IMR-90 (cell line): ENCODE measurements around the gene CD274. TPM values are rescaled to one million over a fixed set of nuclear protein-coding genes. Genes with fewer than 3 reads are reported as not detected.

ENCODE experiments used
- ATAC-seq: fragments of 200-7000 bp; cut with Tn5 transposase; 2 replicates; pipeline ENCODE4 v1.9.1; 2020; ENCODE audit warnings: low read depth, mild to moderate bottlenecking, moderate library complexity
- BruUV-seq: library from RNA; stranded (reverse); fragments of 400-500 nt; replicated peaks from 2 replicates; lab custom pipeline; 2021; lab: Mats Ljungman, UMichigan
- CTCF ChIA-PET: fragments of 300-600 bp; formaldehyde crosslinking; extraction: SDS; loops from one replicate; lab custom pipeline; 2021; ENCODE audit warnings: antibody characterized with exemption; lab: Yijun Ruan, JAX
- POLR2A ChIA-PET: fragments of 300-600 bp; sonication (Branson Sonifier 250); formaldehyde crosslinking; loops from one replicate; lab custom pipeline; 2022; ENCODE audit warnings: antibody characterized with exemption; ENCODE audit not compliant: unreplicated experiment; lab: Charles Lee
- DNase-seq: peaks from one replicate; pipeline ENCODE4 v3.0.0; 2013
- H2AFZ ChIP-seq: replicated peaks from 2 replicates; pipeline ENCODE3; 2013; ENCODE audit warnings: low read length, mild to moderate bottlenecking; ENCODE audit not compliant: poor library complexity
- H2AK5ac ChIP-seq: 2 replicates; pipeline ENCODE4 v1.6.1; 2013; ENCODE audit warnings: low read depth, low read length, inconsistent platforms
- H2AK9ac ChIP-seq: replicated peaks from 2 replicates; pipeline ENCODE3; 2013; ENCODE audit warnings: mild to moderate bottlenecking, low read depth, low read length, moderate library complexity; ENCODE audit not compliant: poor library complexity
- H2BK120ac ChIP-seq: 2 replicates; pipeline ENCODE4 v1.6.1; 2013; ENCODE audit warnings: low read depth, low read length, inconsistent platforms
- H2BK15ac ChIP-seq: 3 replicates; pipeline ENCODE4 v1.6.1; 2013; ENCODE audit warnings: low read depth, low read length, inconsistent platforms
- H2BK20ac ChIP-seq: 2 replicates; pipeline ENCODE4 v1.6.1; 2013; ENCODE audit warnings: low read depth, mild to moderate bottlenecking, inconsistent platforms, low read length, moderate library complexity
- H2BK5ac ChIP-seq: 2 replicates; pipeline ENCODE4 v1.6.1; 2013; ENCODE audit warnings: mild to moderate bottlenecking, low read depth, low read length, inconsistent platforms; ENCODE audit not compliant: poor library complexity, severe bottlenecking
- H3K14ac ChIP-seq: replicated peaks from 2 replicates; pipeline ENCODE4 v1.6.1; 2013; ENCODE audit warnings: low read depth, low read length, inconsistent platforms
- H3K18ac ChIP-seq: 2 replicates; pipeline ENCODE4 v1.6.1; 2013; ENCODE audit warnings: low read depth, low read length, control low read depth
- H3K23ac ChIP-seq: 2 replicates; pipeline ENCODE4 v1.6.1; 2013; ENCODE audit warnings: low read depth, low read length, inconsistent platforms
- H3K27ac ChIP-seq: 2 replicates; pipeline ENCODE4 v1.5.1; 2013; ENCODE audit warnings: mild to moderate bottlenecking, control low read depth, low read length; ENCODE audit not compliant: insufficient read depth
- H3K27me3 ChIP-seq: 2 replicates; pipeline ENCODE4 v1.6.1; 2013; ENCODE audit warnings: low read length; ENCODE audit not compliant: control insufficient read depth, insufficient read depth
- H3K36me3 ChIP-seq: 2 replicates; pipeline ENCODE4 v1.6.1; 2013; ENCODE audit warnings: low read length, mixed read lengths; ENCODE audit not compliant: control insufficient read depth, insufficient read depth
- H3K4ac ChIP-seq: 2 replicates; pipeline ENCODE4 v1.6.1; 2013; ENCODE audit warnings: low read depth, low read length, inconsistent platforms
- H3K4me1 ChIP-seq: 2 replicates; pipeline ENCODE4 v1.6.1; 2013; ENCODE audit warnings: low read length, mixed read lengths; ENCODE audit not compliant: control insufficient read depth, insufficient read depth
- H3K4me2 ChIP-seq: 2 replicates; pipeline ENCODE4 v1.6.1; 2013; ENCODE audit warnings: low read depth, mild to moderate bottlenecking, control low read depth, low read length, moderate library complexity
- H3K4me3 ChIP-seq: 2 replicates; pipeline ENCODE4 v1.5.1; 2013; ENCODE audit warnings: low read depth, mild to moderate bottlenecking, control low read depth, low read length, moderate library complexity; ENCODE audit not compliant: insufficient read depth
- H3K56ac ChIP-seq: 2 replicates; pipeline ENCODE4 v1.6.1; 2013; ENCODE audit warnings: low read length, inconsistent platforms; ENCODE audit not compliant: insufficient read depth; ENCODE audit errors: extremely low read depth
- H3K79me1 ChIP-seq, 2 experiments: 2 replicates each; pipeline ENCODE4 v1.6.1; 2013; ENCODE audit warnings: low read length in 2 of 2, inconsistent platforms in 1 of 2, low read depth in 1 of 2
- H3K9ac ChIP-seq: 2 replicates; pipeline ENCODE4 v1.6.1; 2013; ENCODE audit warnings: low read depth, low read length, control low read depth
- H3K9me1 ChIP-seq: 2 replicates; pipeline ENCODE4 v1.6.1; 2013; ENCODE audit warnings: low read length, inconsistent platforms; ENCODE audit not compliant: insufficient read depth
- H3K9me3 ChIP-seq: 2 replicates; pipeline ENCODE4 v1.6.1; 2013; ENCODE audit warnings: low read length; ENCODE audit not compliant: control insufficient read depth, insufficient read depth
- H4K20me1 ChIP-seq: 2 replicates; pipeline ENCODE4 v1.6.1; 2013; ENCODE audit warnings: low read length, inconsistent platforms; ENCODE audit not compliant: insufficient read depth
- H4K5ac ChIP-seq: 2 replicates; pipeline ENCODE4 v1.6.1; 2013; ENCODE audit warnings: mild to moderate bottlenecking, low read depth, low read length, control low read depth
- H4K8ac ChIP-seq, 2 experiments: 2 replicates each; pipeline ENCODE4 v1.6.1; 2013; ENCODE audit warnings: low read depth in 2 of 2, low read length in 2 of 2, control low read depth in 1 of 2, inconsistent platforms in 1 of 2
- H4K91ac ChIP-seq: 2 replicates; pipeline ENCODE4 v1.6.1; 2013; ENCODE audit warnings: low read depth, low read length, inconsistent platforms; ENCODE audit not compliant: insufficient read depth
- BHLHE40 ChIP-seq: fragments of 150-350 bp; IDR thresholded peaks from 2 replicates; pipeline ENCODE4 v1.6.1; 2016; ENCODE audit warnings: mild to moderate bottlenecking, low read depth, low read length
- CEBPB ChIP-seq: IDR thresholded peaks from 2 replicates; pipeline ENCODE4 v1.6.1; 2012; ENCODE audit warnings: low read depth, low read length, improper control_type of control experiment
- CHD1 ChIP-seq: IDR thresholded peaks from 2 replicates; pipeline ENCODE4 v1.6.1; 2012; ENCODE audit warnings: low read depth, low read length, improper control_type of control experiment
- FOS ChIP-seq: fragments of 150-350 bp; IDR thresholded peaks from 2 replicates; pipeline ENCODE4 v1.6.1; 2016; ENCODE audit warnings: low read depth, low read length
- MAFK ChIP-seq: IDR thresholded peaks from 2 replicates; pipeline ENCODE4 v1.6.1; 2012; ENCODE audit warnings: low read depth, low read length, improper control_type of control experiment
- MAZ ChIP-seq: IDR thresholded peaks from 2 replicates; pipeline ENCODE4 v1.6.1; 2012; ENCODE audit warnings: low read depth, mild to moderate bottlenecking, low read length, improper control_type of control experiment, moderate library complexity, borderline replicate concordance
- MXI1 ChIP-seq: IDR thresholded peaks from 2 replicates; pipeline ENCODE4 v1.6.1; 2012; ENCODE audit warnings: low read depth, mild to moderate bottlenecking, low read length, moderate library complexity, borderline replicate concordance
- NFE2L2 ChIP-seq: fragments of 150-350 bp; IDR thresholded peaks from 2 replicates; pipeline ENCODE4 v1.6.1; 2016; ENCODE audit warnings: low read depth, mild to moderate bottlenecking, low read length
- POLR2A ChIP-seq: IDR thresholded peaks from 2 replicates; pipeline ENCODE4 v1.6.1; 2012; ENCODE audit warnings: mild to moderate bottlenecking, low read depth, low read length
- RAD21 ChIP-seq: IDR thresholded peaks from 2 replicates; pipeline ENCODE4 v1.6.1; 2012; ENCODE audit warnings: low read length, improper control_type of control experiment
- RCOR1 ChIP-seq: IDR thresholded peaks from 2 replicates; pipeline ENCODE4 v1.6.1; 2012; ENCODE audit warnings: mild to moderate bottlenecking, low read length, improper control_type of control experiment; ENCODE audit not compliant: insufficient replicate concordance
- RFX5 ChIP-seq: IDR thresholded peaks from 2 replicates; pipeline ENCODE4 v1.8.0; 2012; ENCODE audit warnings: low read depth, mild to moderate bottlenecking, low read length, moderate library complexity
- SMC3 ChIP-seq: fragments of 150-350 bp; IDR thresholded peaks from 2 replicates; pipeline ENCODE4 v1.6.1; 2016; ENCODE audit warnings: low read depth, mild to moderate bottlenecking, antibody characterized with exemption, low read length, moderate library complexity
- USF2 ChIP-seq: fragments of 150-350 bp; IDR thresholded peaks from 2 replicates; pipeline ENCODE4 v1.6.1; 2017; ENCODE audit warnings: mild to moderate bottlenecking, antibody characterized with exemption, low read length, low read depth
- dilution Hi-C: fragments of 300-500 bp; cut with HindIII; formaldehyde crosslinking; loops from one replicate; pipeline ENCODE4 v1.14.3; 2018; ENCODE audit warnings: low sequenced_read_pairs; ENCODE audit not compliant: unreplicated experiment
- in situ Hi-C: fragments of 300-500 bp; cut with MboI; formaldehyde crosslinking; loops from 3 replicates; pipeline ENCODE4 v1.14.3; 2019; ENCODE audit warnings: low sequenced_read_pairs, inconsistent platforms, mixed read lengths
- intact Hi-C: fragments of 100-400 bp; cut with micrococcal nuclease; formaldehyde crosslinking; loops from 2 replicates; pipeline ENCODE4 v1.10.0; 2022
- polyA plus RNA-seq, 3 experiments: library from polyadenylated mRNA; depleted of rRNA; stranded (reverse); fragments of >200 nt; gene quantifications; 2 replicates each; pipeline ENCODE4 v1.2.3, GENCODE V29; 2012; ENCODE audit warnings: low replicate concordance in 1 of 3
- total RNA-seq: library from RNA; depleted of rRNA; stranded (reverse); fragments of >200 nt; gene quantifications from 2 replicates; pipeline ENCODE4 v1.2.3, GENCODE V29; 2012
- TF ChIP-seq, protein P1 (sequence below): conservative IDR thresholded peaks from 2 replicates; pipeline ENCODE4 v1.5.1; 2012; ENCODE audit warnings: mild to moderate bottlenecking, low read depth, low read length, improper control_type of control experiment

The CD274 gene
- total and polyA plus RNA-seq, 2 of the 4 experiments (the other 2 are of a cell fraction) = 17.4 to 19.4 TPM

DNA sequence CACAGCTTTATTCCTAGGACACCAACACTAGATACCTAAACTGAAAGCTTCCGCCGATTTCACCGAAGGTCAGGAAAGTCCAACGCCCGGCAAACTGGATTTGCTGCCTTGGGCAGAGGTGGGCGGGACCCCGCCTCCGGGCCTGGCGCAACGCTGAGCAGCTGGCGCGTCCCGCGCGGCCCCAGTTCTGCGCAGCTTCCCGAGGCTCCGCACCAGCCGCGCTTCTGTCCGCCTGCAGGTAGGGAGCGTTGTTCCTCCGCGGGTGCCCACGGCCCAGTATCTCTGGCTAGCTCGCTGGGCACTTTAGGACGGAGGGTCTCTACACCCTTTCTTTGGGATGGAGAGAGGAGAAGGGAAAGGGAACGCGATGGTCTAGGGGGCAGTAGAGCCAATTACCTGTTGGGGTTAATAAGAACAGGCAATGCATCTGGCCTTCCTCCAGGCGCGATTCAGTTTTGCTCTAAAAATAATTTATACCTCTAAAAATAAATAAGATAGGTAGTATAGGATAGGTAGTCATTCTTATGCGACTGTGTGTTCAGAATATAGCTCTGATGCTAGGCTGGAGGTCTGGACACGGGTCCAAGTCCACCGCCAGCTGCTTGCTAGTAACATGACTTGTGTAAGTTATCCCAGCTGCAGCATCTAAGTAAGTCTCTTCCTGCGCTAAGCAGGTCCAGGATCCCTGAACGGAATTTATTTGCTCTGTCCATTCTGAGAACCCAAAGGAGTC is at the start of gene CD274 (continued):
- peak; percentile 51 for TF ChIP-seq SMC3
- 0 out of 2 replicates have a peak, but pooled peaks have one; percentile 6 for TF ChIP-seq BHLHE40
- no peak for TF ChIP-seq MAFK
- no peak for TF ChIP-seq RFX5
- TF ChIP-seq RAD21 = peak; percentile 67
- TF ChIP-seq FOS = no peak

DNA sequence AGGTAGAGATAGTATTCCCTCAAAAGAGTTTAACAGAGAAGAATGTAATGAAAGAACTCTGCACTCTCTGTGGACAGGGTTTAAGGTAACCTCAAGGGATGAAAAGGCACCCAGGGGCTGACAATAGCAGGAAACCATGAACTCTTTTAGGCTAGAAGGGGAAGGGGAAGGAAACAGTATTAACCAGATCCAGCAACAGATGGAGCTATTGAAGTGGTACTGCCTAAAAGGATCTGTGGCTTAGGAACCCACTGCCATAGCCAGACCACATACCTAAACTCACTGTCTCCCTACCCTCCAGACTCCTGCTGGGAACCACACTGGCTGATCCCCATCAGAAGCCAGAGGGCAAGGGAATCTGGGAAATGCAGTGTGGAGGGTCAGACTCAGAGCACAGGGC is 48.1 kb upstream of the CD274 start:
- Histone ChIP-seq H2BK5ac (no peak overlapping the region), H3K4ac (no peak overlapping the region), H4K20me1 (no peaks in the 10 kb centered on the region), H3K56ac (no peak overlapping the region), H3K9ac (no peak overlapping the region), H4K5ac (no peak overlapping the region), H3K4me2 (no peak overlapping the region), H3K79me1 (peaks cover 0 to 3% of the 10 kb centered on the region in 2 experiments; a peak in 2 of 4 replicates), H3K4me1 (no peaks in the 10 kb centered on the region), H2AK9ac (no peak overlapping the region), H2BK15ac (no peak overlapping the region), H3K27ac (no peak overlapping the region), H4K91ac (no peak overlapping the region), H3K36me3 (no peaks in the 10 kb centered on the region), H3K9me1 (peaks cover 3% of the 10 kb centered on the region), H2AK5ac (no peak overlapping the region; the same call in 1 of the 2 replicates), H3K14ac (peak overlapping the region; percentile 32; the same call in 1 of the 2 replicates), H2BK20ac (no peak overlapping the region), H3K9me3 (no peaks in the 10 kb centered on the region), H2BK120ac (no peak overlapping the region), H2AFZ (no peak overlapping the region), H3K4me3 (no peak overlapping the region), H4K8ac (no peak overlapping the region), H3K27me3 (no peaks in the 10 kb centered on the region), H3K18ac (no peak overlapping the region), H3K23ac (no peak overlapping the region)
- intact Hi-C loops (no loop called here), in situ Hi-C loops (no loop called here), dilution Hi-C loops (no loop called here)
- CTCF ChIA-PET = no interaction called here
- POLR2A ChIA-PET = no interaction called here
- no TSS peak for BruUV-seq
- DNase-seq (no peak), ATAC-seq (no peak)
- TF ChIP-seq MAZ (no peak), MXI1 (no peak), MAFK (no peak), RAD21 (no peak), CEBPB (no peak), NFE2L2 (no peak), POLR2A (no peak), USF2 (no peak), SMC3 (no peak), FOS (no peak), RCOR1 (no peak), CHD1 (no peak)
- TF ChIP-seq, protein P1, sequence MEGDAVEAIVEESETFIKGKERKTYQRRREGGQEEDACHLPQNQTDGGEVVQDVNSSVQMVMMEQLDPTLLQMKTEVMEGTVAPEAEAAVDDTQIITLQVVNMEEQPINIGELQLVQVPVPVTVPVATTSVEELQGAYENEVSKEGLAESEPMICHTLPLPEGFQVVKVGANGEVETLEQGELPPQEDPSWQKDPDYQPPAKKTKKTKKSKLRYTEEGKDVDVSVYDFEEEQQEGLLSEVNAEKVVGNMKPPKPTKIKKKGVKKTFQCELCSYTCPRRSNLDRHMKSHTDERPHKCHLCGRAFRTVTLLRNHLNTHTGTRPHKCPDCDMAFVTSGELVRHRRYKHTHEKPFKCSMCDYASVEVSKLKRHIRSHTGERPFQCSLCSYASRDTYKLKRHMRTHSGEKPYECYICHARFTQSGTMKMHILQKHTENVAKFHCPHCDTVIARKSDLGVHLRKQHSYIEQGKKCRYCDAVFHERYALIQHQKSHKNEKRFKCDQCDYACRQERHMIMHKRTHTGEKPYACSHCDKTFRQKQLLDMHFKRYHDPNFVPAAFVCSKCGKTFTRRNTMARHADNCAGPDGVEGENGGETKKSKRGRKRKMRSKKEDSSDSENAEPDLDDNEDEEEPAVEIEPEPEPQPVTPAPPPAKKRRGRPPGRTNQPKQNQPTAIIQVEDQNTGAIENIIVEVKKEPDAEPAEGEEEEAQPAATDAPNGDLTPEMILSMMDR = no peak
